ENCODE results near the gene WWC2. TPM values are rescaled to one million over a fixed set of nuclear protein-coding genes. Genes with fewer than 3 reads are reported as not detected.

WWC2 gene
- polyA plus RNA-seq, 2 of the 4 experiments (the other 2 are of a cell fraction), result 14.9 to 26.9 TPM

DNA sequence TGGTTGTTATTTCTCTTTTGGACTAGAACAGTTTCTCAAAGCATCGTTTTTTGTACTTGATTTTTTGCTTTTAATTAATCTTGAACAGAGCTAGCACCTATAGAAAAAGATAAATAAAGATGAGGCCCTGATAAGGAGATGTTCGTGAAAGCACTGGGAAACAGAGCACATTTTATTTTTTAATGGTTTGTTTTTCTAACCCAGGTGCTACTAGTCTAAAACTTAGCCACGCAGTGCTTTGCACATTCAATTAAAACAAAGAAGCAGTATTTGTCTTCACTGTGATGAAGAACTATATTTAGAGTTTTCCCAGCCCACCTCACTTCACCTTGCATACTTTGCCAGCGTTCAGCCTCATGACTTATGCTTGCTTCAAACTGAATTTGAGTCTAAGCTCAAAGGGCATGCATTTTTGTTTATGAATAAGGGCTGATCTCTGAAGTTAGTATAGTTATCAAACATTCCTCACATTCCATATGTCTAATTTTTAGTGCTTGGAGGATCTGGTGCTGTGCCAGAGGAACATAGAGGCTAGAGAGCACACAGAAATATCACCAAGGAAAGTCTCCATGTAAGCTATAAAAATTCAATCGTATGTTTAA, 76.7 kb downstream of the WWC2 start:
- peak in 1 of 2 experiments; percentile 48; a peak in 3 of 6 replicates for ATAC-seq
- peak overlapping the region; percentile 71 to 80 for H3K27ac ChIP-seq
- TF ChIP-seq CHD2 (IDR thresholded peaks at IDR 0.05; ENCODE audit: low read length, partially characterized antibody), result no peak
- no peak for TF ChIP-seq ESRRA (IDR thresholded peaks at IDR 0.05; ENCODE audit: borderline replicate concordance, low read length)
- no peak for TF ChIP-seq HDAC2 (IDR thresholded peaks at IDR 0.05)
- TF ChIP-seq EHF (CRISPR knock-in tag; IDR thresholded peaks at IDR 0.05), result no peak
- no peak for TF ChIP-seq ZSCAN20 (CRISPR knock-in tag; IDR thresholded peaks at IDR 0.05)
- TF ChIP-seq GATA3 (IDR thresholded peaks at IDR 0.05; ENCODE audit: borderline replicate concordance), result peak; percentile 53; the same call in 1 of the 2 replicates
- H3K4me1 ChIP-seq, result peaks cover 64% of the 10 kb centered on the region
- H3K9me3 ChIP-seq, result no peaks in the 10 kb centered on the region
- CTCF ChIA-PET, result interaction anchor here (0.7 kb wide), 1 partner anchor 68 kb away, joined by 3 read pairs; no protein-coding TSS in a partner anchor
- POLR2A ChIA-PET, result interaction anchor here (1.0 kb wide), 1 partner anchor 77 kb away, joined by 3 read pairs; the partner anchor contains the start of gene WWC2
- H3K4me3 ChIP-seq, result no peak overlapping the region
- DNase-seq (ENCODE audit: low read depth in 1 of 2, low spot score in 1 of 2), result peak in 1 of 2 experiments; percentile 31
- no peak for FAIRE-seq
- peak overlapping the region; percentile 72 for H3K4me2 ChIP-seq
- 3% methylated on average over 5 of the region's 5 CpGs for WGBS (ENCODE audit: missing lambda C conversion rate)

DNA sequence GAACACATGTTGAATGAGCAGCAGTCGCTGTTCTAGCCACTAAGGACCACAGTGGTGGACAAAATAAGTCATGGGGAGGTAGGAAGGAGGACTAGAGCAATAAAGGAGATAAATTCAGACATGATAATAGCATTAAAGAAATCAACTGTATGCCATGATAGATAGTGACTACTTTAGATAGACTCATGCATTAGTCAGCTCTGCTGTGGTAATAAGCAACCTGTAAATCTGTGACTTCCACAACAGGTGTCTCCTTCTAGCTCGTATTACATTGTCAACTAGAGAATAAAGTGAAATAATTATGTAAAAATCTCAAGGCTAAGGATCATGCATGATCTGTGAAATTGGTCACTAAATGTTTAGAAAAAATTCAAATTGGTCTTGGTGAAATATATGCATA, 77.9 kb downstream of the WWC2 start:
- POLR2A ChIA-PET, result no interaction called here
- TF ChIP-seq TP53 (CRISPR knock-in tag; IDR thresholded peaks at IDR 0.05), result no peak
- TF ChIP-seq, protein P1, sequence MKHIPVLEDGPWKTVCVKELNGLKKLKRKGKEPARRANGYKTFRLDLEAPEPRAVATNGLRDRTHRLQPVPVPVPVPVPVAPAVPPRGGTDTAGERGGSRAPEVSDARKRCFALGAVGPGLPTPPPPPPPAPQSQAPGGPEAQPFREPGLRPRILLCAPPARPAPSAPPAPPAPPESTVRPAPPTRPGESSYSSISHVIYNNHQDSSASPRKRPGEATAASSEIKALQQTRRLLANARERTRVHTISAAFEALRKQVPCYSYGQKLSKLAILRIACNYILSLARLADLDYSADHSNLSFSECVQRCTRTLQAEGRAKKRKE (CRISPR knock-in tag; IDR thresholded peaks at IDR 0.05; ENCODE audit: low read depth), result no peak
- 67% methylated on average over 2 of the region's 2 CpGs for WGBS (ENCODE audit: missing lambda C conversion rate)
- Histone ChIP-seq H3K4me2 (peak overlapping the region; percentile 72), H3K4me3 (no peak overlapping the region), H3K4me1 (peaks cover 56% of the 10 kb centered on the region), H3K9me3 (no peaks in the 10 kb centered on the region), H3K27ac (peak overlapping the region; percentile 71 to 80; a peak in 4 of 6 replicates)
- ATAC-seq (no peak), FAIRE-seq (no peak), DNase-seq (ENCODE audit: low read depth in 1 of 2, low spot score in 1 of 2) (no peak)
- CTCF ChIA-PET, result interaction anchor here (1.0 to 1.5 kb wide), 2 partner anchors 85 to 240 kb away, joined by 4 to 5 read pairs; no protein-coding TSS in a partner anchor

DNA sequence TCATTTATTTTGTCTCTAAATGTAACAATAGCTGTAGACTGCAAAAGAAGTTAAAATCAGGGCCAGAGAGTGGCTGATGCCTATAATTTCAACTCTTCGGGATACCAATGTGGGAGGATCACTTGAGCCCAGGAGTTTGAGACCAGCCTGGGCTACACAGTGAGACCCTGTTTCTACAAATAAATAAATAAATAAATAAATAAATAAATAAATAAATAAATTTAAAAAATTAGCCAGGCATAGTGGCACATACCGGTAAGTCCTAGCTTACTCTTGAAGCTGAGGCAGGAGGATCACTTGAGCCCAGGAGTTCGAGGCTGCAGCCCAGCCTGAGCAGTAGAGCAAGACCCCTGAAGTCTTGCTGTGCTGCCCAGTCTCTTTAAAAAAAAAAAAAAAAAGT, 79.1 kb downstream of the WWC2 start:
- H3K4me3 ChIP-seq, result no peak overlapping the region
- no peaks in the 10 kb centered on the region for H3K9me3 ChIP-seq
- WGBS (ENCODE audit: missing lambda C conversion rate), result 34% methylated on average over 3 of the region's 3 CpGs
- FAIRE-seq (no peak), DNase-seq (ENCODE audit: low read depth in 1 of 2, low spot score in 1 of 2) (no peak), ATAC-seq (no peak)
- H3K4me1 ChIP-seq, result peaks cover 51% of the 10 kb centered on the region
- no peak overlapping the region for H3K27ac ChIP-seq
- CTCF ChIA-PET, result interaction anchor here (0.6 to 1.2 kb wide), 3 partner anchors 15 to 1700 kb away, joined by 3 read pairs; no protein-coding TSS in a partner anchor
- H3K4me2 ChIP-seq, result no peak overlapping the region
- peak; percentile 47 for TF ChIP-seq ZC3H11A (IDR thresholded peaks at IDR 0.05)
- TF ChIP-seq HOXA7 (CRISPR knock-in tag; IDR thresholded peaks at IDR 0.05), result no peak
- no peak for TF ChIP-seq EP300 (IDR thresholded peaks at IDR 0.05)
- POLR2A ChIA-PET, result no interaction called here

DNA sequence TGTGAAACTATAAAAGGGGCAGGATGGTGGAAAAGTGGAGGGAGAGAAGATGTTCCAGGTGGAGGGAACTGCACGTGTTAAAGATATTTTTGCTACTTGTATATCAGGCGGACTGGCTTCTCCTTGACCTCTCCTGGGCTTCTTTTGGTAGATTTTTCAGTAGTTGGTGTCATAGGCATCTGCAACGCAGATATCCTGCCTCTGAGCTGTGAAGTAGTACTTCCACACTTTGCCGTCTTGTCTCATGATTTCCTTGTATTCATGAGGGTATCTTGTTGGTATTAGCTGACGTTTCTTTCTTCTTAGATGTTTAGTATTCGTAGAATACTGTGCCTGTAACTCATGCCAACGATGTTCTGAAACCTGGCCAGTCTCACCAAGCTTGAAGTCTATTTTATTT, 81.0 kb downstream of the WWC2 start:
- Histone ChIP-seq H3K27ac (no peak overlapping the region), H3K4me2 (no peak overlapping the region), H3K9me3 (0 out of 3 replicates have a peak, but pooled peaks cover 3% of the 10 kb centered on the region), H3K4me3 (no peak overlapping the region), H3K4me1 (peaks cover 36% of the 10 kb centered on the region)
- ChIA-PET POLR2A (no interaction called here), CTCF (interaction anchor here (0.8 to 1.5 kb wide), 2 partner anchors 11 to 70 kb away, joined by 4 to 5 read pairs; no protein-coding TSS in a partner anchor)
- FAIRE-seq, result no peak
- 89% methylated on average over 7 of the region's 7 CpGs for WGBS (ENCODE audit: missing lambda C conversion rate)
- ATAC-seq, result no peak
- TF ChIP-seq ZNF302 (CRISPR knock-in tag; IDR thresholded peaks at IDR 0.05) (no peak), NPAS2 (CRISPR knock-in tag; IDR thresholded peaks at IDR 0.05; ENCODE audit: borderline replicate concordance) (no peak), ZSCAN20 (CRISPR knock-in tag; IDR thresholded peaks at IDR 0.05) (no peak), RNF2 (IDR thresholded peaks at IDR 0.05; ENCODE audit: borderline replicate concordance, low read depth) (no peak), ESRRA (IDR thresholded peaks at IDR 0.05; ENCODE audit: borderline replicate concordance, low read length) (no peak), POLR2A (IDR thresholded peaks at IDR 0.05; ENCODE audit: low read length) (no peak), HOXB5 (CRISPR knock-in tag; IDR thresholded peaks at IDR 0.05) (no peak), EHMT2 (IDR thresholded peaks at IDR 0.05; ENCODE audit: low read depth) (no peak), POLR2AphosphoS2 (conservative IDR thresholded peaks at IDR 0.05; ENCODE audit: low read length) (no peak), ZC3H11A (IDR thresholded peaks at IDR 0.05) (no peak), BHLHE40 (IDR thresholded peaks at IDR 0.05; ENCODE audit: low read depth, low read length) (no peak)
- TF ChIP-seq, protein P2, sequence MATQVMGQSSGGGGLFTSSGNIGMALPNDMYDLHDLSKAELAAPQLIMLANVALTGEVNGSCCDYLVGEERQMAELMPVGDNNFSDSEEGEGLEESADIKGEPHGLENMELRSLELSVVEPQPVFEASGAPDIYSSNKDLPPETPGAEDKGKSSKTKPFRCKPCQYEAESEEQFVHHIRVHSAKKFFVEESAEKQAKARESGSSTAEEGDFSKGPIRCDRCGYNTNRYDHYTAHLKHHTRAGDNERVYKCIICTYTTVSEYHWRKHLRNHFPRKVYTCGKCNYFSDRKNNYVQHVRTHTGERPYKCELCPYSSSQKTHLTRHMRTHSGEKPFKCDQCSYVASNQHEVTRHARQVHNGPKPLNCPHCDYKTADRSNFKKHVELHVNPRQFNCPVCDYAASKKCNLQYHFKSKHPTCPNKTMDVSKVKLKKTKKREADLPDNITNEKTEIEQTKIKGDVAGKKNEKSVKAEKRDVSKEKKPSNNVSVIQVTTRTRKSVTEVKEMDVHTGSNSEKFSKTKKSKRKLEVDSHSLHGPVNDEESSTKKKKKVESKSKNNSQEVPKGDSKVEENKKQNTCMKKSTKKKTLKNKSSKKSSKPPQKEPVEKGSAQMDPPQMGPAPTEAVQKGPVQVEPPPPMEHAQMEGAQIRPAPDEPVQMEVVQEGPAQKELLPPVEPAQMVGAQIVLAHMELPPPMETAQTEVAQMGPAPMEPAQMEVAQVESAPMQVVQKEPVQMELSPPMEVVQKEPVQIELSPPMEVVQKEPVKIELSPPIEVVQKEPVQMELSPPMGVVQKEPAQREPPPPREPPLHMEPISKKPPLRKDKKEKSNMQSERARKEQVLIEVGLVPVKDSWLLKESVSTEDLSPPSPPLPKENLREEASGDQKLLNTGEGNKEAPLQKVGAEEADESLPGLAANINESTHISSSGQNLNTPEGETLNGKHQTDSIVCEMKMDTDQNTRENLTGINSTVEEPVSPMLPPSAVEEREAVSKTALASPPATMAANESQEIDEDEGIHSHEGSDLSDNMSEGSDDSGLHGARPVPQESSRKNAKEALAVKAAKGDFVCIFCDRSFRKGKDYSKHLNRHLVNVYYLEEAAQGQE (IDR thresholded peaks at IDR 0.05), result no peak
- TF ChIP-seq, protein P3, sequence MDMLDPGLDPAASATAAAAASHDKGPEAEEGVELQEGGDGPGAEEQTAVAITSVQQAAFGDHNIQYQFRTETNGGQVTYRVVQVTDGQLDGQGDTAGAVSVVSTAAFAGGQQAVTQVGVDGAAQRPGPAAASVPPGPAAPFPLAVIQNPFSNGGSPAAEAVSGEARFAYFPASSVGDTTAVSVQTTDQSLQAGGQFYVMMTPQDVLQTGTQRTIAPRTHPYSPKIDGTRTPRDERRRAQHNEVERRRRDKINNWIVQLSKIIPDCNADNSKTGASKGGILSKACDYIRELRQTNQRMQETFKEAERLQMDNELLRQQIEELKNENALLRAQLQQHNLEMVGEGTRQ (IDR thresholded peaks at IDR 0.05), result no peak
- TF ChIP-seq, protein P4, sequence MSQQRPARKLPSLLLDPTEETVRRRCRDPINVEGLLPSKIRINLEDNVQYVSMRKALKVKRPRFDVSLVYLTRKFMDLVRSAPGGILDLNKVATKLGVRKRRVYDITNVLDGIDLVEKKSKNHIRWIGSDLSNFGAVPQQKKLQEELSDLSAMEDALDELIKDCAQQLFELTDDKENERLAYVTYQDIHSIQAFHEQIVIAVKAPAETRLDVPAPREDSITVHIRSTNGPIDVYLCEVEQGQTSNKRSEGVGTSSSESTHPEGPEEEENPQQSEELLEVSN (IDR thresholded peaks at IDR 0.05; ENCODE audit: borderline replicate concordance, low read depth), result no peak
- DNase-seq (ENCODE audit: low read depth in 1 of 2, low spot score in 1 of 2), result no peak

Data from A549 (cell line).